ENCODE results near the gene EPB41L4A.

GRCh38 chr5:112333331-112333781 lies 85.7 kb downstream of the EPB41L4A start:
- no peak for TF ChIP-seq CREM (CRISPR knock-in tag; IDR thresholded peaks at IDR 0.05)
- TF ChIP-seq PRDM15 (CRISPR knock-in tag; IDR thresholded peaks at IDR 0.05), result no peak
- no peak for TF ChIP-seq CTCF (IDR thresholded peaks at IDR 0.05)
